ENCODE results near the gene GOLGA6L9.
"Not testable (repeated sequence)": the region's sequence is repeated elsewhere in the genome, so short reads cannot be mapped to it uniquely, and the experiment has no call there.

The GOLGA6L9 gene

DNA sequence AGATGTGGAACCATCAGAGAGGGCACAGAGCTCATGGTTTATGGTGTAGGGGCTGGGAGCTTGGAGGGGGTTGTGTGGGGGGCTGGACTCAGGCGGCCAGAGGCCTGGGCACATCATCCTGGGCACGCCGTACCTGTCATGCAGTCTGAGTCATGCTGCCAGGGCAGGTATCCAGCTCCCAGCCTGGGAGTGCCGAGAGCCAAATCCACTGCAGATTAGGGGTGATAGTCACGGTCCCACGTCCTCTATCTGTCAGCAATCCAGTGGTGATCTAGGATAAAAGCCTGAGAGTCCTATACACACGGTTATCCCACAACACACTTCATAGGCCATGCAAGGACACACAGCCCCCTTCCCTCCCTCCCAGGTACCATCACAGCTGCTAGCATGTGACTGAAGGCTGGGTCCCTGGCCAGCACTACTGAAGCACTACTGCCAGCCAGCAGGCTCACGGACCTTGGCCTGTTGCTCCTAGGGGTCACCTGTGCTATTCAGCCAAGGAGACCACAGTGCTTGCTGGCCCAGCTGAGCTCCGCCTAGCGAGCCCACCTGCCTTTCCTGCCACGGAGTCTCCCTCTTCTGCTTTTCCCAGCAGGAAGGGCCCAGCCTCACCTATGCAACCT, 45.8 kb downstream of the GOLGA6L9 start:
- not testable (repeated sequence) for H3K9me3 ChIP-seq (replicated peaks in 1 of 11); H3K36me3 ChIP-seq; H3K4me3 ChIP-seq; H3K4me1 ChIP-seq; H3K27ac ChIP-seq; H3K27me3 ChIP-seq; H4K20me1 ChIP-seq; H3K4me2 ChIP-seq; H3K9ac ChIP-seq

- H3K4me3 ChIP-seq: not testable (repeated sequence)
Observed at GRCh38 chr15:82476697-82477342, 47.2 kb downstream of the GOLGA6L9 start.

DNA sequence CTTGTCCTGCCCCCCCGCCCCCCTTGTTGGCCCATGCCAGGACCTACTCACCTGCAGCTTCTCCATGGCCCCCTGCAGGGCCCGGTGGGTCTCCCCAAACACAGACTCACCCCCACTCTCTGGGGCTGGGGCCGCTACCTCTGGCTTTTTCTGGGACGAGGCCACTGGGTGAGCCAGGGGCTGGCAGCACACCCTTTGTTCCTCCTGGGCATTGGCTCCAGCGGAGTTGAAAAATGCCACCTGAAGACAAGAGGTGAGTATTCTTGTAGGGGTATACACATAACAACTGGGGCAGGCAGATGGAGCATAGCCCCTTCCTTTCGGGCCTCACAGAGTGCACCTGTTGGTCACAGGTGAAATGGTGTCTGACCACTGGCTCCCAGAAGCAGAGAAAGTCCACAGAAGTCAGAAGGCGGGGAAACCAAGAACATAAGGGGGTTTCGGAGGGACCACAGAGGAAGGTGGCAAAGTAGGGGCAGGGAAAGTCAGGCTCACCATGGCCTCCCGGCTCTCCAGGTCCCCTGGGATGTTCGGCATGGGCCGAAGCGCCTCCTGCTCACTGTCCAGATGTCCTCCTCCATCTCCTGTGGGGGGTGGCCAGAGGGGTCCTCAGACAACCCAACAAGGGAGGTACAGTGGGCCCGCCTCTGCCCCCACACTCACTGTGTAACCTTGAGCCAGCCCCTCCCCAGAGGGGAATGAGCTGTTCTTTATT, 47.9 kb downstream of the GOLGA6L9 start:
- not testable (repeated sequence) for H3K27me3 ChIP-seq; H3K4me3 ChIP-seq; H3K4me1 ChIP-seq; H3K27ac ChIP-seq; H3K4me2 ChIP-seq; H3K9me3 ChIP-seq (replicated peaks in 1 of 11); H4K20me1 ChIP-seq; H3K36me3 ChIP-seq; H3K9ac ChIP-seq

More at GRCh38 chr15:82476697-82477342, 47.2 kb downstream of the GOLGA6L9 start:
- not testable (repeated sequence) for H3K36me3 ChIP-seq; H3K4me2 ChIP-seq; H3K27me3 ChIP-seq; H3K4me1 ChIP-seq; H3K9ac ChIP-seq; H4K20me1 ChIP-seq; H3K9me3 ChIP-seq (replicated peaks in 1 of 11); H3K27ac ChIP-seq
